ENCODE measurements around the gene CTSE.
A peak's percentile ranks its signal among the peaks of the same experiment; 100 is the strongest.
"Not testable (repeated sequence)": the region's sequence is repeated elsewhere in the genome, so short reads cannot be mapped to it uniquely, and the experiment has no call there.

The CTSE gene

GRCh38 chr1:206014601-206015000 is 9.1 kb downstream of the CTSE start:
- no peak for DNase-seq (ENCODE audit: low read depth)

- no peak for DNase-seq (ENCODE audit: low read depth)
Measured at GRCh38 chr1:206013026-206013795, 10.5 kb downstream of the CTSE start.

GRCh38 chr1:206012086-206012859 is 11.4 kb downstream of the CTSE start:
- no peak for DNase-seq (ENCODE audit: low read depth)

GRCh38 chr1:206011057-206011456 is 12.6 kb downstream of the CTSE start:
- no peak for DNase-seq (ENCODE audit: low read depth)

- no peak for DNase-seq (ENCODE audit: low read depth)
Measured at GRCh38 chr1:206010060-206010459, 13.6 kb downstream of the CTSE start.

- no peak for DNase-seq (ENCODE audit: low read depth)
Measured at GRCh38 chr1:206006946-206007345, 16.7 kb downstream of the CTSE start.

GRCh38 chr1:206005778-206006180 is 17.9 kb downstream of the CTSE start:
- no peak for DNase-seq (ENCODE audit: low read depth)

GRCh38 chr1:206005234-206005633 is 18.5 kb downstream of the CTSE start:
- no peak for DNase-seq (ENCODE audit: low read depth)

GRCh38 chr1:206004826-206005225 is 18.9 kb downstream of the CTSE start:
- DNase-seq (ENCODE audit: low read depth), result no peak

- DNase-seq (ENCODE audit: low read depth), result no peak
Measured at GRCh38 chr1:206003854-206004800, 19.6 kb downstream of the CTSE start.

- DNase-seq (ENCODE audit: low read depth), result peak; percentile 75
Measured at GRCh38 chr1:206002871-206003801, 20.6 kb downstream of the CTSE start, which contains the start of gene RAB7B. RAB7B (minus strand) TSS chr1:206003395; CDS start chr1:205994135, 9,260 bp downstream.

GRCh38 chr1:206002160-206002559 is 21.5 kb downstream of the CTSE start:
- DNase-seq (ENCODE audit: low read depth), result no peak

- DNase-seq (ENCODE audit: low read depth), result peak; percentile 97
Measured at GRCh38 chr1:206001476-206001888, 22.2 kb downstream of the CTSE start.

GRCh38 chr1:206000641-206001339 is 22.9 kb downstream of the CTSE start:
- DNase-seq (ENCODE audit: low read depth), result no peak

- DNase-seq (ENCODE audit: low read depth), result no peak
Measured at GRCh38 chr1:205998457-205999241, 25.0 kb downstream of the CTSE start.

- DNase-seq (ENCODE audit: low read depth), result not testable (repeated sequence)
Measured at GRCh38 chr1:205996641-205997040, 27.1 kb downstream of the CTSE start.

GRCh38 chr1:205994346-205994745 is 29.3 kb downstream of the CTSE start:
- DNase-seq (ENCODE audit: low read depth), result no peak

GRCh38 chr1:205993068-205993467 is 30.6 kb downstream of the CTSE start:
- no peak for DNase-seq (ENCODE audit: low read depth)

- DNase-seq (ENCODE audit: low read depth), result no peak
Measured at GRCh38 chr1:205992218-205992882, 31.3 kb downstream of the CTSE start.
